EL (cell line): ENCODE measurements around the gene MT1HL1.
A peak's percentile ranks its signal among the peaks of the same experiment; 100 is the strongest.
"Not testable (repeated sequence)": the region's sequence is repeated elsewhere in the genome, so short reads cannot be mapped to it uniquely, and the experiment has no call there.

Experiments used
- DNase-seq: peaks from one replicate; pipeline ENCODE4 v3.0.0-alpha.2; 2016

Gene MT1HL1

DNA sequence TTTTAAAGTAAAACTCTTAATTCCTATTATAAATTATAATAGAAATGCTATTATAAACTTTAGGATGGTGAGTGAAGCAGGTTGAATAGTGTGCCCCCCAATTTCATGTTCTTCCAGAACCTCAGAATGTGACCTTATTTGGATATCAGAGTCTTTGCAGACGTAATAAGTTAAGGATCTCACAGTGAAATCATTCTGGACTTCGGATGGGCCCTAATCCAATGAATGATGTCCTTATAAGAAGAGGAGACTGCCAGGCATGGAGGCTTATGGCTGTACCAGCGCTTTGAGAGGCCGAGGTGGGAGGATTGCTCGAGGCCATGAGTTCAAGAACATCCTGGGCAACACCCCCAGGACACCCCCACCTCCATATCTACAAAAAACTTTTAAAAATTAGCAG lies 9.4 kb upstream of the MT1HL1 start:
- no peak for DNase-seq

DNA sequence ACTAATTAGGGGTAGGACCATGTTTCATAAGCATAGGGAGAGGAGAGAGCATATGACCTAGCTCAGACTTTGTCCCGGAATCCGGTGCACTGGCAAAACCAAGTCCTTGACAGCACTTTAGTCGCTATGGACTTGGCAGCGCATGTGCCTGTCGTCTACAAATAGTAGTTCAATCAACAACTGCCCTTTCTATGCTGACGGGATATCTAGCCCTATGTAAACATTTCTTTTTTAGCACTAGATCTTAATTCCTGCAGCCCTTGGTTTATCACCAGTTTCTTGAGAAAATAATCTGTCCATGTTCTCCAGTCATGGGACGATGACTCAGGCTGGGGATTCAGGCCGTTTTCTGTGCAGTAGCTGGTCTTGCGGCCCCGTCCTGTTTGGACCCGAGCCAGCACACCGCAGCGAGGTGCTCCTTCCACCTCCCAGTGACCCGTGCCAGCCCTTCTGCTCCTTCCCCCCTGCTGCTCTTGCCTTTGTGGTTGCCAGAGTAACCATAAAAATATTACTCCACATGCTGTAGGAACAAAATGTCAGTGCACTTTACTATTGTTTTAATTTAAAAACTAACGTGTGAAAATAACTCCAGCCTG lies 8.6 kb upstream of the MT1HL1 start:
- peak; percentile 3 for DNase-seq

DNA sequence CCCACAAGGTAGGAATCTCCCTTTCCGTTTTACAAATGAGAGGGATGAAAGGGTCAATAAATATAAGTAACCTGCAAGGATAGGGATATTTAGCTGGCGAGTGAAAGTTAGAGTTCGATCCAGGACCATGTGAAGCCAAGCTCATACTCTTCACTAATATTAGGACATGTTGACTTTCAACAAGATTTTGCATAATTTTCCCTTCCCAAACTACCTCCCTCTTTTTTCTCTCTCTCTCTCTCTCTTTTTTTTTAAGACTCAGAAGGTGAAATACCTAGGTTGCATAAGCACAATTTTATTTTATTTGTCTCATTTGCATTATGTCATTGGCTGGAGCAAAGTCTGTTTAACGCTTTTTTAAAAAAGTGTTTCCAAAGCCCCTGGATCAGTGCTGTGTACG lies 8.1 kb upstream of the MT1HL1 start:
- no peak for DNase-seq

DNA sequence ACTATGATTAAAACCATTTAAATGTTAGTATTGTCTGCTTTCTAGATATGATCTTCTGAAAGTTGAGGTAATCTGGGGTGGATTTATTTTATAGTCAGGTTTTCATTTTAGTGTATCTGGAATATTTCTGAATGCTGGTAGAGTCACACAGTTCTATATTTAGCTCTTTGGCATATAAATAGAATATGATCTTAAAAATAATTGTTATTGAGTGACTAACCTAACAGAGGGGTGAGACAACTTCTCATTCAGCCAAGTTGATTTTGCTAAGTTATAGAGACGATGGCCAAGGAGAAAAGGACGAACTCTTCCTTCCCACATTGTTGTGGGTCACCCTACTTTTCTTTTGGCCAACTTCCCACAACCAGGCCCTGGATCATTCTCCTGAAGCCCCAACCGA lies 7.2 kb upstream of the MT1HL1 start:
- no peak for DNase-seq

DNA sequence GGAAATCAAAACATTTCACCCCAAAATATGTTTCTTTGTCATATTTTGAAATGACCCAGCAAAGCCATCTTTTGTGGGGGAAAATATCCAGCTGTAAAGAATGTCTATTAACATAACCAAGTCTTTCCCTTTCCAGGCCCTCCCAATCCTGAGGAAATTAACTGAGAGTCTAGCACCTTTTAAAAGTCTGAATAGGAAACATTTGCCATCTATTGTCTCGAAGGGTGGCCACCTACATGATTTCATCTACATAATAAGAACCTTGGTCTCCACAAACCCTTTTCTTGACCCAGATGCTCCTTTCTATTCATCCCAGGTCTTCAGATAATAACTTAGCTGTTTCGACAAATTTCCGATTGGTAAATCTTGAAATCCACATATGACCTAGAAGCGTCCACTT lies 5.4 kb upstream of the MT1HL1 start:
- DNase-seq = no peak

DNA sequence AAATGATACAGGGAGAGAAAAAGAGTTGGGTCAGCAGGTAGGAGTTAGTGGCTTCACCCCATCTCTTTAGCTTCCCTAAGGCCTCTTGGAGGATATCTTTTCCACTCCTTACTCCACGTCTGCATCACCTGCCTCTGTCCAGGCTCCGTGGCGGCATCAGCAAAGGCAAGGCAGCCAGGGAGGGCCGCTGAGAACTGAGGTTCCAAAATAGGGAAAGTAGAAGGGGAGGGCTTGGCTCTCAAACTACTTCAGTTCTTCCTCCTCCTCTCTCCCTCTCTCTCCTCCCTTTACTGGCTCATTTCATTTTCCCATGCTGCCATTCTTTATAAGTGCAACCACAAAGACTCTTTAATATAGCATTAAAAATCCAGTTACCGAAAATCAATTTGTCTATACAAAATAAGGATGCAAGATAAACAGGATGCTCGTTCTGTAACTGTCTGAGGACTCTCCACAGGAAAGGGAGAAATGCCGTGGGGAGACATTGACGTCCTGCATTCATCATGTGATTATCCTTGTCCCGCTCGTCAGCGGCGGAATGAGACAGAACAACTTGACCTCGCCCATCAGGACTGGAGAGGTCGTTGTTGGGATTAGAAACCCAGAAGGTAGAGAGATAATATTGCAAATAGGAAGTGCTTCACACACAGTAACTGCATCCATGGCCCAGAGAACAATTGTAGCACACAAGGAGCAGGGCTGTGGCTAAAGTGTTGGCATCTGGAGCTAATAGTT lies 3.1 kb upstream of the MT1HL1 start:
- DNase-seq = no peak

DNA sequence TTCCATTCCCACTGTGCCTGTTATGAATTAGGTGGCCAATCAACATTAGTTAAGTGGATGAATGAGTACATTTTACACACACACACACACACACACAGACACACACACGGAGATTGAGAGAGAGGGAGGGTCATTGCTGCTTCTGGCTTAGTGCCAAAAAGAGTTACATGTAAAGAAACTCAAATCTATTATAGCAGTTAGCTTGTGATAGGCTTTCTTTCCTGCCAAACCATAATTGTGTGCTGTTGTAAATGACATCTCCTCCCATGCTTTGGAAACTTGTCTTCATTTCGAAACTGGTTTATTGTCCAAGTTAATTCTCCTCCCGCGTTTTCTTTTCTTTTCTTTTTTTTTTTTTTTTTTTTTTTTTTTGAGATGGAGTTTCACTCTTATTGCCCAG lies 1.4 kb upstream of the MT1HL1 start:
- no peak for DNase-seq

DNA sequence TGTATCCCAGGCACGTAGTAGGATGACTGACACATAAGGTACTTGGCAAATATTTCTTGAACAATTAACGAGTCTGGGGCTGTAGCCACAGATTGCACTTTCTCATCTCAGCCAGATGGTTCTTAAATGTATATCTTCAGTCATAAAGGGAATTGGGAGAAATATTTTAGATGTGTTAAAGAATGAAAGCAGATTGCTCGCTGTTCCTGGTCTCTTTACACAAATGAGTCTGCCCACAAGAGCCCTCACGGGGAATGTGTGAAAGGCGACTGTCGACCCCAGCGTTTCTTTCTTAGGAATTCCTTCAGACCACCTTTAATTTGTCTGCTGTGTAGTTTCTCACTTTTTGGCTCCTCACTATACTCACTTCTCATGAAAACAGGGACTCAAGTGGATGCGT lies 725 bp downstream of the MT1HL1 start:
- DNase-seq = no peak

DNA sequence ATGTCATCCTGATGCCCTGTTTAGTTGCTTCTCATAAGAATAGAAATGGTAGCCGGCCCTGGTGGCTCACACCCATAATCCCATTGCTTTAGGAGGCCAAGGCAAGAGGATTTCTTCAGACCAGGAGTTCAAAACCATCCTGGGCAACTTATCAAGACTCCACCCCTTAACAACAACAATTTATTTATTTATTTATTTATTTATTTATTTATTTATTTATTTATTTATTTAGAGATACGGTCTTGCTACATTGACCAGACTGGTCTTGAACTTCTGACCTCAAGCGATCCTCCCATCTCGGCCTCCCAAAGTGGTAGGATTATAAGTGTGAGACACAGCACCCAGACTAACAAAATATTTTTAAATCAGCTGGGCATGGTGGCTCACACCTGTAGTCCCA lies 4.0 kb downstream of the MT1HL1 start:
- no peak for DNase-seq

DNA sequence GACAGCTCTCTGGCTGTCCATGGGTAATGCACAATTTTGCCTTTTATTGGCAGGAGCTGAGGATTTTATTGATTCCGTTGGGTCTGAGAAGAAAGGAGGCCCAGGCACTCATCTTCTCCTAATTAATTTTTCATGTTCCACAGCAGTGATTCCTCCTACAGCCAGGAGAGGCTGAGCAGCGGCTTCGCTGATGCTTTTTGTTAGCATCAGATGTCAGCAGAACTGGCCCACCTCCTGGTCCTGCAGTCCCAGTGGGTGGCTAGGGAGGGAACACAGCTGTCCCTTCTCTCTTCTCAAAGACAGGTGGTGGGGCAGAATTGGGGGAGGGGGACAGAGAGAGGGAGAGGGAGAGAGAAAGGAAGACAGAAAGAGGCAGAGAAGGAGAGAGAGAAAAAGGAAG lies 5.7 kb downstream of the MT1HL1 start:
- DNase-seq = no peak

DNA sequence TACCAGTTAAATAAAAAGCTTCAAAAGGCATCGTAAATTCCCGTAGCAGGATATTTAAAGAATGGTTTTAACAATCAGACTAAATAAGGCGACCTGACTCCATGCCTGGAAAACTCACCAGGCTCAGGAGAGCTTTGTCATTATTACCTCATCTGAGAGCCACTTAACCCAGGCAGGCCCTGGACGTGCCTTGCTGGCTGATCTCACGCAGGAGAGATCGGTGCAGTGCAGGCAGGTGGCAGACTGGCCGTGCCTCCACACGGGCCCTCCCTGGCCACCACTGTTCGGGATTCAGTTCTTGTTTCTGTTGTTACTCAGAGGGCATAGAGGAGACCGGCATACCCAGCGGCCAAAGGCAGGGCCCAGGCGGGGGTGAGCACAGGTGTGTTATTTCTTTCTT lies 6.4 kb downstream of the MT1HL1 start:
- DNase-seq = no peak

DNA sequence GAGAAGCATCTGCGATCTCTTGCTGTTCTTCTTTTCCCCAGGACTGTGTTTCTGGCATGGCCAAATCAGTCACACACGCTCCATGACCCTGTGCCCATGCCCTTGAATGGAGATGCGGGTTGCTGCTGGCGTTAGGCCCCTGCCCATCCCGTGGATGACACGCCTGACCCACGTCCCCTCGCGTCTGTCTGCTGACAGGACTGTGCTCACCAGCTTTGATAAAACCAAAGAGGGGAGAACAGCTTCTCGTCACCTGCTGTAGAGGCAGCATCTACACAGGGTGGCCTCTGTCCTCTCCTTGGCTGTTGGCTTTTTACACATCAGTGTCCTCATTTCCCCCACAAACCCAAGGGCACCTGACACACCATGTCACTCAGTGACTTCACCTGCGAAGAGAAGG lies 6.9 kb downstream of the MT1HL1 start:
- DNase-seq = no peak

DNA sequence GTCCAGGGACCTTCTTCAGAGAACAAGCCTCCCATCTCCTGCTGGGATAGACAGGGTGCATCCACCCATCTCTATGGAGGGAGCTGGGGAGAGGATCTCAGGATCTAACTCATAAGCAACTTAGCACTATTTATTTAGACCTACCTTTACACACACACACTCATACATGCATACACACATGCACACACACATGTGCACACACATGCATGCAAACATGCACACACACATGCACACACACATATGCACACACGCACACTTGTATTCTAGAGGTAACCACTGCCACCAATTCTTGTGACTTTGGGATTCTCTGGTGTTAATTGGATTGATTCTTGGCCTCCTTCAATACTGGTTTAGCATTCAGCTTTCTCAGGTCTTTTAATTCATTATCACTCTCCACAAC lies 9.8 kb downstream of the MT1HL1 start:
- no peak for DNase-seq

DNA sequence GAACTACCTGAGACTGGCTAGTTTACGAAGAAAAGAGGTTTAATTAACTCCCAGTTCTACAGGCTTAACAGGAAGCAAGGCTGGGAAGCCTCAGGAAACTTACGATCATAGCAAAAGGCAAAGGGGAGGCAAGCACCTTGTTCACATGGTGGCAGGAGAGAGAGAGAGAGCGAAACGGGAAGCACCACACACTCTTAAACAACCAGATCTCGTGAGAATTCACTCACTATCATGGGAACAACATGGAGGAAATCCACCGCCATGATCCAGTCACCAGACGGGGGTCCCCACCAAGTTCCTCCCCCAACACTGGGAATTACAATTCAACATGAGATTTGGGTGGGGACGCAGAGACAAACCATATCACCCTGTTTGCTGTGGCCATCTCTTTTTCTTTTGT lies 11.8 kb downstream of the MT1HL1 start:
- DNase-seq = no peak

DNA sequence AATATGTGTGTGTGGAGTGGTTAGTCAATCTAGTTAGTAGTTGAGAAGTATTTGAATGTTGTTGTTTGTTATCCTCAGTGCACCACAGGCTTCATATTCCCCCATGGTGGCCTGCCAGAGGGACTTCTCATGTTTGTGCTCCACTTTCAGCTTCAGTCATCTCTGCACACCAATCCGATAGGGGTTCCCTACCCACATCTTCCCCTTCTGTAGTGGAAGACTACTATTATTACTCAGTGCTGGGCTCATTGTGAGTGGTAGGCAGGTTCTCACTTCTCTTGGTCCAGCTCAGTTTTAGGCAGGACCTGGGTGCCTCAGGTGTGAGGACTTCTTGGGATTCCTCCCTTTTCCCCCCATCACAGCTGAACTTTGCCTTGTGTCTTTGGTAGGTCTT lies 14.2 kb downstream of the MT1HL1 start:
- DNase-seq = no peak

DNA sequence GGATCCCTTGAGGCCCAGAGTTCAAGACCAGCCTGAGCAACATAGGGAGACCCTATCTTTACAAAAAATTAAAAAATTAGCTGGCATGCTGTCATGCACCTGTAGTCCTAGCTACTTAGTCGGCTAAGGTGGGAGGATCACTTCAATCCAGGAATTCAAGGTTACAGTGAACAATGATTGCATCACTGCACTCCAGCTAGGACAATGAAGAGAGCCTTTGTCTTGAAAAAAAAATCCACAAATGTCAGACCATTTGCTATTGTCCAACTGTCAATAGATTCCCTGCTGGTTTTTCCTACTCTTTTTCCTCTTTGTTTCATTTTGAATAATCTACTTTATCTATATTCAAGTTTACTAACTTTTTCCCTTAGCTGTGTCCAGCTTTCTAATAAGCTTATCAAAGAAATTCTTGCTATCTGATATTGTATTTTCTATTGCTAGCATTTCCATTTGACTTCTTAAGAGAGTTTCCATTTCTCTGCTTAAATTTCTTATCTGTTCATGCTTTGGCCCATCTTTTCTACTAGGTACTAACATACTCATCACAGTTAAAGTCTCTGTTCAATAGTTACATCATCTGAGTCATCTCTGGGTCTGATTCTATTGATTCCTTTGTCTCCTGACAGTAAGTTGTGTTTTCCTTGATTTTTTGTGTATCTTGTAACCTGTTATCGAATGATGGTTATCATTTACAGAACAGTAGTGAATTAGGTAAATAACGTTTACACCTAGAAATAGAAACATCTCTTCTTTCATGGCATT lies 14.8 kb downstream of the MT1HL1 start:
- no peak for DNase-seq

DNA sequence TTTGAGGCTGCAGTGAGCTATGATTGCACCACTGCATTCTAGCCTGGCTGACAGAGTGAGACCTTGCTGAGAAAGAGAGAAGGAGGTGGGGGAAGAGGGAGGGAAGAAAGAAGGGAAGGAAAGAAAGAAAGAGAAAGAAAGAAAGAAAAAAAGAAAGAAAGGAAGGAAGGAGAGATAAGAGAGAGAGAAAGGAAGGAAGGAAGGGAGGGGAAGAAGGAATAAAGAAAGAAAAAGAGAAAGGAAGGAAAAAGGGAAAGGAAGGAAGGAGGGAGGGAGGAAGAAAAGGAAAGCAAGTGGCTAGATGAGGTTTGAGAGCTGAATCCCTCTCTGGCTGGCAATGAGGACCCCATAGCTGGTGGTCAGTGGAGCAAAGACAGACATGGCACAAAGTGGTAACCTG lies 20.4 kb downstream of the MT1HL1 start:
- DNase-seq = no peak

DNA sequence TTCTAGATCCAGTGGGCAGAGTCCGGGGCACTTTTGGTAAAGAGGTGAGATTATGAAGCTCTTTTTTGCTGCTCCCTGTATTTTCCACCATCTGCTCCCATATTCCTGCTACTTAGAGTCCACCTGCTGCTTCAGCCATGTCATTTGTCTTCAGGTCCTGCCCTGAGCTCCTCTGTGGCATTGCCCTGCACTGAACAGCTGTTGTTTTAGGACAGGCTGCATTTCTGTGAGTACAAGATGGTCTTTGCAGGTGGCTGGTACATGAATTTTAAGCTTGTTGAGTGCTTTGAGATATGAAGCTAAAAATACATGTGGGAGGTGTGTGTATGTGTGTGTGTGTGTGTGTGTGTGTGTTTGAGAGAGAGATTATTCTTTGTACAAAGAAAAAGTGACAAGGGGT lies 21.9 kb downstream of the MT1HL1 start:
- DNase-seq = no peak

DNA sequence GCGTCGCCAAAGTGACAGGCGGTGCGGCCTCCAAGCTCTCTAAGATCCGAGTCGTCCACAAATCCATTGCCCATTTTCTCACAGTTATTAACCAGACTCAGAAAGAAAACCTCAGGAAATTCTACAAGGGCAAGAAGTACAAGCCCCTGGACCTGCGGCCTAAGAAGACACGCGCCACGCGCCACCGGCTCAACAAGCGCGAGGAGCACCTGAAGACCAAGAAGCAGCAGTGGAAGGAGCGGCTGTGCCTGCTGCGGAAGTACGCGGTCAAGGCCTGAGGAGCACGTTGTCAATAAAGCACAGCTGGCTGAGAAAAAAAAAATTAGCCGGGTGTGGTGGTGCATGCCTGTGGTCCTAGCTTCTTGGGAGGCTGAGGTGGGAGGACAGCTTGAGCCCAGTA lies 22.8 kb downstream of the MT1HL1 start:
- DNase-seq = not testable (repeated sequence)

DNA sequence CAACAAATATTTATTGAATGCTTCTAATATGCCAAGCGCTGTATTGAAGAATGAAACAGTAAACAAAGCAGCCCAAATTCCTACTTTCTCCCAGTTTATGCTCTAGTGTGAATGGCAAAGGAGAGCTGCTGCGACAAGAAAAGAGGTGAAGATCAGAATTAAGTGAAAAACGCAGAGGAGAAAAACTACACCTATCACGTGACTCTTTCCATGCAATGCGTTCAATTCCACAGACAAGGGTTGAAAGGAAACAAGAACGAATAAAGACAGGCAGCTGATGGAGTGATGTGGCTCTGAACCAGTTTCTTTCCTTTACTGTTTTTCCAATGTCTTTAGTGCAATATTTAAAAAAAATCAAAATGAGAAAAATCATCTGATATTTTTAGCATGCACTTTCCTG lies 23.6 kb downstream of the MT1HL1 start:
- peak; percentile 2 for DNase-seq

DNA sequence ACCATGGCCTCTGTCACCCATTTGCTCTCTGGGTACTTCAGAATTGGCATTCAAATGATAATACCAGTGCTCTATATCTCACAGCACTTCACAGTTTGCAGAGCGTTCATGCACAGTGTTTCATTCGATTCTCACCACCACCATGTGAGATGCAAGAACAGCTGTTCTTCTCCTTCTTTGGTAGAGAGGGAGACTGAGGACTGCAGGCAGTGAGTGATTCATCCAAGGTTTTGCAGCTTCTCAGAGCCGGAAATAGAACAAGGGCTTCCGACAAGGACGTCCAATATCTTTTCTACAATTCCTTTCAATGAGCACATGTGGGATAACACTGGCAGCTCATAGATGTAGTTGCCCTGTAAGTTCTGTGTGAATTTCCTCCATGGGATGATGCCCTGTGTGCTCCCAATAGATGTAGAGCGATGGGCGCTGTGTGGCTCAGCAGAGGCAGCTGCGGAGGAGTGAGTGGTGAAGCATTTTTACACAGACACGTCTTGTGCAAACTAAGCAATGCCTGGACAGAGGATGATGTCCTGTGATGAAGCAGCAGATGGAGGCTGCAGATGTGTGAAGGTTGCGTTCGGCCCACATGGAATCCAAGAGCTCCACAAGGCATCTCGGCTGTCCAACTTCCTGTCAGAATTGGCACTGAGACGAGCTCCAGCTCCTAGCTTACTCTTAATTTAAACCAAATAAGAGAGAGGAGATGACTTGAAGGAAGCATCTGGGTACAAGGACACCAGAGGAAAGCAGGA lies 24.9 kb downstream of the MT1HL1 start:
- DNase-seq = no peak

DNA sequence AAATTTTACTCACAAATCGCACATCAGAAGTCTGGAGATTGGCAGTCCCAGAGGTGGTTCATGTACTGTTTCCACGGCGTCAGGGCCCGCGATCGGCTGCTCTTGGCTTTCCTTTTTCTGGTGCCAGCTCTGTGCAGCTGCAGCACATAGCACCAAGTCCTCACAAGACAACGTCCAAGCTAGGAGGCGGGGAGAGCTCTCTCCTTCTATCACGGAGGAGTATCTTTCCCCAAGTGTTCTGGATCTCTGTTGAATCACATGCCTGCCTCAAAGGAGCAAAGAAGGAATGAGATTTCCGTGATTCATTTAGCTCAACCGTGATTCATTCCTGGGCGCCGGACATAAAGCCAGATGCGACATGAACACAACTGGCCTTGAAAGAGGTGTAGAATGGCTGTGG lies 25.5 kb downstream of the MT1HL1 start:
- DNase-seq = no peak

DNA sequence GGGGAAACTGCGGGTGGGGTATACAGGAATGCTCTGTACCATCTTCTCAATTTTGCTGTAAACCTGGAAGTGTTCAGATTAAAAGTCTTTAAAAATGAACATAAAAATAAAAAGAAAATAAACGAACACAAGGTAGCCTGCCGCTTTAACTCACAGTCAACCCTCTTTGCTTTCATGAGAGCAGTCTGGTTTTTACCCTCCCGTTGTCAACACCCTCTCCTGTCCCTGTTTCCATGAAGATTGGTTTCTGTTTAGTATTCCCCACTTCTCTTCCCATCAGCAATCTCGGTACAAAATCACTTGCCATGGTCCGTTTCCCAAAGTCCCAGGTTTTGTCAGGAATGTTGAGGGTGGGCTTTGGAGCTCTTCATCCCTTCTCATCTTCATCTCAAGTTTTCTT lies 28.8 kb downstream of the MT1HL1 start:
- DNase-seq = no peak

DNA sequence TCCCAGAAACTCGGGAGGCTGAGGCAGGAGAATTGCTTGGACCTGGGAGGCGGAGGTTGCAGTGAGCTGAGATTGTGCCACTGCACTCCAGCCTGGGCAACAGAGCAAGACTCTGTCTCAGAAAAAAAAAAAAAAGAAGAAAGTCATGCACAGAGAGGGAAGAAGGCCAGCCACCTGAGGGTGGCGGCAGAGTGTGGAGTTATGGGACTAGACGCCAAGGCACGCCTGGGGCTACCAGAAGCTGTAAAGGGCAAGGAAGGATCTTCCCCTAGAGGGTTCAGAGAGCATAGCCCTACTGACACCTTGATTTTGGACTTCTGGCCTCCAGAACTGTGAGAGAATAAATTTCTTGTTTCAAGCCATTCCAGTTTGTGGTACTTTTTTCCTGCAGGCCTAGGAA lies 30.2 kb downstream of the MT1HL1 start:
- not testable (repeated sequence) for DNase-seq
